ENCODE data around the gene MORN4.

DNA sequence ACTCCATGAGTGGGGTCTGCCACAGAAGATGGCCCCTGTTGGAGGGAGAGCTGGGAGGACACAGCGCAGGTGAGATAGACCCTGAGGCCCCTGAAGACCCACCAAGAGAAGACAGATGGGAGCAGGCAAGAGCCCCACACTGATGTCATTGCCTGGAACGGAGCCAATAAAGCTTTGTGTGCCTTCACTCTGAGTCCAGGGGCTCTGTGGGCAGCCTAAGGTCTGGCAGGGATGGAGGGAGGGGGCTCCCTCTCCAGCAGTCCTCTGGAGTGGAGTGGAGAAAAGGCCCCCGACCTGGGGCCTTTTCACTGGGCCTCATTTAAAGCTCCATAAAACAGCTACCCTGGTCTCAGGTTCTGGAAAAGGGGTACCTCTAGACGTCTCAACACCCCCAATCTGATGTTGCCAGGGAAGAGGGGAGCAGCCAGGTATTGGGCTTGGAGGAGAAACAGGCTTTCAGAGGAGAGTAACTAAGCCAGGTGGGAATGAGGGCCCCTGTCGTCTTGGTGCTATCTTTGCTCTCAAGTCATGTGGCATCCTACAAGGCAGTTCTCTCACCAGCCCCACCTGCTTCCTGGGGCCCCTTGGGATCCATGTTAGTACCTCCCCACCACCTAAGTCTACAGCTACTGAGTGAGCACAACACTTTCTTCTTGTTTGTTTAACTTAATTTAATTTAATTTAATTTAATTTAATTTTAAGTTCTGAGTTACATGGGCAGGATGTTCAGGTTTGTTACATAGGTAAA, 42.4 kb downstream of the MORN4 start:
- no peak for TF ChIP-seq POLR2A (IDR thresholded peaks at IDR 0.05)
- no peak for TF ChIP-seq CTCF (IDR thresholded peaks at IDR 0.05)

Measured in Peyer's patch (tissue), 4 donors.